Renal cortical epithelial cell (primary cell): Measurements from ENCODE around the gene TARS1. TPM values are rescaled to one million over a fixed set of nuclear protein-coding genes. Genes with fewer than 3 reads are reported as not detected.

ENCODE experiments used
- DNase-seq: peaks from one replicate; pipeline ENCODE4 v3.0.0-alpha.2; 2011; ENCODE audit warnings: low read depth
- total RNA-seq: library from RNA; depleted of rRNA; stranded (reverse); fragments of >200 nt; gene quantifications from 2 replicates; pipeline ENCODE4 v1.2.3, GENCODE V29; 2014

TARS1 gene
- total RNA-seq, 1 donor from 2014 or later: 257 TPM

DNA sequence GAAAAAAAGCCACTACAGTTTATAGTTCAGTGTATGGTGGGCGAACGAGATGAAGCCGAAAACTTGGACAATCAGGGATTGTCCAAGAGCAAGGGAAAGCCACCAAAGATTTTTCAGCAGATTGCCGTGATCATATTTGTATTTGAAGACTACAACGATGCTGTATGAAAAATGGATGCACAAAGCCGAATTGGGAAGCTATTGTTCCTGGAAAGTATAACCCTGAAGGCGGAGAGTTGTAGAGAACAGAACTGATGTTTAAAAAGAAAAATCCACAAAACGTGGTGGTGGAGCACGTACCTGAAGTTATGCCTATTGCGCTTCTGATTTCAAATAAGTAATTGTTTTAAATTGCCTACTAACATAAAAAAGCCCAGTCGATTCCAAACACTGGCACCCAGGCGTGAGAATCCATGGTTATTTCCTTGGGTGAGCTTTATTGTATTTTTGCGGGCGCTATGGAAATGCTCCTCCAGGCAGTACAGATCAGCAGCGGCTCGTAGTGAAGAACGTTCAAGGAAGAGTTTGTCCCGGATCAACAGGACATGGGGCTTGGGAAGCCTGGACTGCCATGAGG lies 772 bp upstream of the TARS1 start:
- DNase-seq: peak; percentile 37

DNA sequence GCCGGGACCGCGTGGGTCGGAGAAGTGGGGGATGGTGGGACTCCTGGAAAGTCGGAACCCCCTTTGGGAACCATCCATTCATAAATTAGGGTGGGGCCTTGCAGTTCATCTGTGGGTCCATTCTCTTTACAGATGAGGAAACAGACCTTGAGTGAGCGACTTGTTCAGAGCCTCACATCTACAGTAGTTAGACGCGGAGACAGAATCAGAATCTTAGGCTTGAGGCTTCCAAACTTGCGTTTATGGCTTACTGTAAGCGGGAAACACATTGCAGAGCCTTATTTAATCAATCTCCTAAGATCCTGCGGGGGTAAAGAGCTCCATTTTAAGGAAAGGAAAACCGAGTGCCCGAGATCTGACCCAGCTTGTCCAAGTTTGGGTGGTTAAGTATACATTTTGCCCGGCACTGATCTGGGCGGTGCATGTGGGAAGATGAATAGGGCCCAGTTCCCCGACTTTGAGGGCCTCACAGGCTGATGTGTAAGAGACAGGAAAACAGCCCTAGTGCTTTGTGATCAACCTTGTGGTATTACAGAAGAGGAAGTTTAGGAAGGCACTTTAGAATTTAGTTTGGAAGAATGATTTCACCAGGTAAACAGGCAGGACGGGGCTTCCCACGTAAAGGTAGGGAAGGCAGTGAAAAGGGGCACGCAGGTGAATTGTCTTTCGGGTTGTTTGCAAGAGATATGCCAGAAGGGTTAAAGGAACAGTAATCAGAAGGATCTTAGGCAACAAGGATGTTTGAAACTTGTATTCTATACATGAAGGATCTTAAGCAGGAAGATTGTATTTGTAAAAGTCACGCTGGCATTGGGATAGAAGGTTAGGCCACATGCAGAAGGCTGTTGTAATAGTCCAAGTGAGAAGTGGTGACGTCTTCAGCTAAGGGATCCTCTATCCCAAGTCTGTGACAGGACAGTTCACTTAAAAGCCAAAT lies 744 bp downstream of the TARS1 start:
- peak; percentile 55 for DNase-seq

DNA sequence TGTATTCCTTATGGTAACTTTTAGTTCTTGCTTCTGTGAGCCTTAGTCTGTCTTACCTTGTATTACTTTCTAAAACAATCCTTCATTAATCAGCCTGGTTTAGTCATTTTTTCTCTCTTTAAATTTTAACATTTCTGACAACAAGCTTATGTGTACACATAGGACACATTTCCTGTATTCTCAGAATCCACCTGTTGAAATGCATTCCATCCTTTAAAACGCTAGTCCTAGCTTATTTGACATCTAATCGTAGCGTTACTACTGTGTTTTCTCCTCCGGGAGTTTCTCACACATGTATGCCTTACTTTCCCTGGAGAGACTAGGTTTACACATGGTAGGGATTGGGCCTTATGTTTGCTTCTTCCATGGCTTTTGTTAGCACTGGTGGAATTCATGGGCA lies 3.8 kb downstream of the TARS1 start:
- no peak for DNase-seq

DNA sequence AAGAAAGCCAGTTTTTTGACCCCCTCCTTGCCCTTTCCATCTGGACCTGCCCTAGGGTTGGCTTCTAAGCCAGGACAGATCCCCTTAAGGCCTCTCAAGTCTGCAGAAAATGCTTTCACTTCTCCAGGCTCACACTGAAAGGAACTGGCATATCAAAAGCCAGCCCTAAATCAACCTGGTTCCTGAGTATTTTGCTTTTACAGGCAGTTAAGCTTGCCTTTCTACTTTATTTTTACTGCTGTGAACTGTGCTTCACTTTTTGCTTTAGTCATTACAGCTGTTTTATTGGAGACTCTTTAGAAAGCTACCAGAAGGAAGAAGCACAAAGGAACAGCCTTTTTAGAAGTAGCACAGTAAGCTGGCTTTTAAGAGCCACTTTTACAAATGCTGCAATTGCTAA lies 5.0 kb downstream of the TARS1 start:
- no peak for DNase-seq

DNA sequence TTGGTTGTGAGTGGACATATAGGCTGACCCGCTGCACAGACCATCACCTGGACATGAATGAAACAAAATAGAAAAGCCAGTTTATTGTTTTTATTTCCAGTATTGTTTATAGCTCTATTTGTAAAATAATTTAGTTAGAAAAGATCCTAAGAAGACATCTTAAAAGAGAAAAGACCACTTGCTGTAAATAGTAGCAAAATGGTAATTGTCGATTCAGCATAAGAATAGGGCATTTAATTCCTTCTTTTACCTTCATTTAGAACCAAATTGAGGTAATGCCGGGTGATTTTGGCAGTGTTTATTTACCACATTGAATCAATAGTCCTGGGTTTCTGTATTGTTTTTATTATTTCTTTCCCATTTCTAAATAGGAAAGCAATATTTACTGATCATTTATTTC lies 7.4 kb downstream of the TARS1 start:
- no peak for DNase-seq

DNA sequence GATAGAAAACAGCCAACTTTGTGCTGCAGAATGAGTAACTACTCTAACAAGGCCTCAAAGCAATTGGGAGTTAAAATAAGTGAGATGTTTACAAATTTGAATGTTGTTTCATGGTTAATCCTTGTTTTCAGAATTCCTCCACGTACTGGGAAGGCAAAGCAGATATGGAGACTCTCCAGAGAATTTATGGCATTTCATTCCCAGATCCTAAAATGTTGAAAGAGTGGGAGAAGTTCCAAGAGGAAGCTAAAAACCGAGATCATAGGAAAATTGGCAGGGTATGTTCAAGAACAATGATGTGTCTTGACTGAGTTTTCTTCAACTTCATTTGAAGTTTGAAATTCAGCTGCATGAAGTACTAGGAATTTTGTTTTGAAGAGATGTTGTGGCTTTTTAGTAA lies 16.4 kb downstream of the TARS1 start:
- DNase-seq: no peak

DNA sequence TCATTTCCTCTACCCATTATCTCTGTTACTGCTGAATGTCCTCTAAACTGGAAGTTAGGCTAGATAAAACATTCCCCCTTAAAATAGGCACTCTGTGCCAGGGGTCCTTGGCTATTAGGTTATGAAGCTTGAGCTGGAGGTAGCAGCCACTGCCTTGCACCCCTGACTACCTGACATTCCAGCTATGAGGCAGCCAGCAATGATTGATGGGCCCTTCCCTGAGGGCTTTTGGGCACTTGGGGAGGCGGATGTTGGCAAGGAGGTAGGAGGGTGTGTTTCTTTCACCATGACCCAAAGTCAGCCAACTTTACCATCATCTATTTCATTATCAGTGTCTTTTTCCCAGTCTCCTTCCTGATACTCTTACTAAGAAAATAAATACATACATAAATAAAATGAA lies 17.1 kb downstream of the TARS1 start:
- DNase-seq: no peak

DNA sequence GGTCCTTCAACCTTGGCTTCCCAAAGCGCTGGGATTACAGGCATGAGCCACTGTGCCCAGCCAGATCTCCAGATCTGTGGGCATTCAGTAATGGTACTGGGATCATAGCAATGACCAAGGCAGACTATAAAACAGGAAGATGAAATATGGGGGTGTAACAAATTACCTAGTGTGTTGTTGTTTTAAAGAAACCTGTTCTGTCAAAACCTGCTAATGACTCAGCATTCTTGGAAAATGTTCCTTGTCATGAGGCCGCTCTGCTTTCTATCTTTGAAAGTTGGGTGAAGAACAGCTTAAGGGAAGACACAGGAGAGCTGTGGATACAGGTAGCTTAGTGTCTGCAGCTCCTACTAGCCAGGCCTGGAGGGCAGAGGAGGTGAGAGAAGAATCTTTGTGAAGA lies 19.4 kb downstream of the TARS1 start:
- DNase-seq: no peak

DNA sequence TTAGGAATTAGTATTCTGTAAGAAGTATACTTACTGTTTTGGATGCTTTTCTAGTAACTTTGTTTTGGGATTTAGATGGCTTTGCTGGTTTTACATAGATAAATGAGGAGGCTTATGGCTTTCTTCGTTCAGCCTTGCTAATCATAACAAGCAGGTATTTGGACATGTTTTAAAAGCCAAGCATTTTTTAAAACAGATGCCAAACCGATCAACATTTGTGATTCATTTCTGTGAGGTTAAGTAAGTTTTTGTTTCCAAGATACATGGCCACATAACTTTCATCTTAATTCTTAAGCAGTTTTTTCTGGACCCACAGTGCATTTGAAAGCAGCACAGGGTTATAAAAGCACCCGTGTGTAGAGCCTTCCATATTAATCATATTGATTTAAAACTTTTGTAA lies 21.7 kb downstream of the TARS1 start:
- DNase-seq: no peak

DNA sequence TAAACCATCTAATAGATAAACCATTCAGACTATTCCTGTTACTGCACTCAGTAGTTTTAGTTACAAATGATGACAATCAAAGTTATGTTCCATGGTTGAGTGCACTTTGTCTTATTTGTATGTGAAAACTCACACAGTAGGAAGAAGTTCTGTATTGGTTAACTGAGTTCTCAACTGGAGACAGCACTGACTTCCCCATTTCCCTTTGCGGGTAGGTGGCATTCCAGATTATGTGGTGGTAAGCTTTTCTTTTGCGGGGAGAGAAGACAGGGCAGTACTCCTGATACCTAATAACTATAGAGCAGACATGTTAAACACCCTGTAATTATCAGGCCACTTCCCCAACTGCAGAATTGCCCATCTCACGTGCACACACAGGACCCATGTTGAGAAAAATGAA lies 24.4 kb downstream of the TARS1 start:
- no peak for DNase-seq

DNA sequence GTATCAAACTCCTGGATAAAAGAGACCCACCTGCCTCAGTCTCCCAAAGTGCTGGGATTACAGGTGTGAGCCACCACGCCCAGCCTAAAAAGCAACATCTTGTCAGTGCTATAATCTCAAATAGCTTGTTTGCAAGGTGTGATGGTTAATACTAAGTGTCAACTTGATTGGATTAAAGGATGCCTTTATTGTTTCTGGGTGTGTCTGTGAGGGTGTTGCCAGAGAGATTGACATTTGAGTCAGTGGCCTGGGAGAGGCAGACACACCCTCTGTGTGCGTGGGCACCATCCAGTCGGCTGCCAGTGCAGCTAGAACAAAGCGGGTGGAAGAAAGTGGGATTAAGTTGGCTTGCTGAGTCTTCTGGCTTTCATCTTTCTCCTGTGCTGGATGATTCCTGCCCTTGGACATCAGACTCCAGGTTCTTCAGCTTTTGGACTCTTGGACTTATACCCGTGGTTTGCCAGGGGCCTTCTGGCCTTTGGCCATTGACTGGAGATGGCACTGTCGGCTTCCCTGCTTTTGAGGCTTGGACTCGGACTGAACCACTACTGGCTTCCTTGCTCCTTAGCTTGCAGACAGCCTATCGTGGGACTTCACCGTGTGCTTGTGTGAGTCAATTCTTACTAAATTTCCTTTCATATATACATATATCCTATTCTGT lies 28.1 kb downstream of the TARS1 start:
- DNase-seq: no peak

DNA sequence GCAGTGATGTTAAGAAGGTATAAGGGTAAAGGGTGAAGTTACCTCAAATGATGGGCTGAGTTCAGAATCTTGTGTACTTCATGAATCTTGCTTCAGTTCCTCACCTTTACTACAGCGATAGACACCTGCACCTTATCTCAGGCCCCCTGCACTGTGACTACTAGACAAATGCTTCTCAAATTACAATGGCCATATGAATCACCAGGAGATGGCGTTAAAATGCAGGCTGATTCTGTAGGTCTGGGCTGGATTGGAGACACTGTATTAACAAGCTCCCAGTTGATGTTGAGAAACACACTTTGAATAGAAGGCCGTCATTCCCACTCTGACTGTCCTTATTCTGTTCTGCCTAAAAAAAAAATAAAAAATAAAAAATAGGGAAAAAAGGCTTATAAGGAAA lies 29.8 kb downstream of the TARS1 start:
- peak; percentile 38 for DNase-seq

DNA sequence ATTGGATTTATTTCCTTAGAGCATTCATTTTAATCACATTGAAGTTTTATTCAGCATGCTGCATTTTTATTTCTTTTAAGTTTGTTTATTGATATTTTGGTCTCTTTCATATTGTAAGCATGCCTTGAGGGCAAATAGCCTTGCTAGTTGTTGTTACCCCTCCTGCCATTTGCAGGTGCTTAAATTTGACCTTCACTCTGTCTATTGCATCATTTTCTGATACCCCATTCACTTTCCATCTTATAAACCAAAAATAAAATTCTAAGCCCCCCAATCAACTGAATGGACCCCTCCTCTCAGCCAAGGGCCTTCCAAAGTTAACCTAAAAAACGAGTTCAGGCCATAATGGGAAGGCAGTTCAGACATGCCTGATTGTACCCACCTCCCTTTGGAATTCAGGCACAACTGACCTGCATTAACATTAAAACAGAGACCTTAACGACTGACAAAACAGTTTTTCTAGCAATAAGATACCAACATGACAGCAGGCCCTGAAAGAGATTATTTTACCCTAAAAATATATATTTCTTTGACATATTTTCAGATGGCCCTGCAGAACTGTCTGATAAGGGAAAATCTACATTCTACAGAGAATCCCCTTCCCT lies 32.1 kb downstream of the TARS1 start:
- DNase-seq: no peak

DNA sequence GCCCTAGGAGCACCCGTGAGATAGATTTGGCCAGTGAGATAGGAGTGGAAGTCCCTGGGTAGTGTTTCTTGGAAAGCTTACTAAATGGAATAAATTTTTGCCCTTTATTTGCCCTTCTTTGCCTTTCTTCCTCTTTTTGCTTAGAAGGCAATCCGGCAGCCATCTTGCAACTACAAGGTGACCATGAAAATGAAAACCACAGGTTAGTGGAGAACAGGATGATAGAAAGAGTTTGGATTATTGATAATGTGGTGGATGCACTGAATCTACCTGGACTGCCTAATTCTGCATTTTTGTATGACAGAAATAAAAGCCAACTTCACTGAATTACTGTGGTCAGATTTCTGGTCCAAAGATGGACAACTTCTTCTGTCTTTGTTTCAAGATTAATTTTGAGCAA lies 33.2 kb downstream of the TARS1 start:
- DNase-seq: no peak

DNA sequence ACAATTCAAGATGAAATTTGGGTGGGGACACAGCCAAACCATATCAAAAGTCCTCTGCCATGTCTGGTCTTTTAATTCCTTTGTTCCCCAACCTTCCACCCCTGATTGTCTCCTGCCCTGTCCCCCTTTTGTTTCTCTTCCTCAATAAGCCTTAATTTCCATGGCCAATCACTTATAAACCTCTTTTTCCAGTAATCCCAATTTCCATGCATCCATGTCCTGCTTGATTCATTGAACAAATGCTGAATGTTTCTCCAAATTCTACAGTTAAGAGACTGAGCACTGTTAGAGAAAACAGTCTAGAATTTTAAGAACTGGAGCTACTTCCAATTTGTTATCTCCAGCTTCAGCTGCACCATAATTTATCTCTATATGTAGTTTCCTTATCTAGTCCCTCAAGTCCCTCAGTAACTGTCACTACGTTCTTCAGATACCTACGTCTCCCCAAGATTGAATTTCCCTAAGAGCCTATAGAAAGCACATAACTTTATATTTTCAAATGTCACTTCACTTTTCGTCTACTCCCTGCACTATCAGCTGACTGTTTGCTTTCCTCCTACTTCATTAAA lies 34.2 kb downstream of the TARS1 start:
- DNase-seq: no peak

DNA sequence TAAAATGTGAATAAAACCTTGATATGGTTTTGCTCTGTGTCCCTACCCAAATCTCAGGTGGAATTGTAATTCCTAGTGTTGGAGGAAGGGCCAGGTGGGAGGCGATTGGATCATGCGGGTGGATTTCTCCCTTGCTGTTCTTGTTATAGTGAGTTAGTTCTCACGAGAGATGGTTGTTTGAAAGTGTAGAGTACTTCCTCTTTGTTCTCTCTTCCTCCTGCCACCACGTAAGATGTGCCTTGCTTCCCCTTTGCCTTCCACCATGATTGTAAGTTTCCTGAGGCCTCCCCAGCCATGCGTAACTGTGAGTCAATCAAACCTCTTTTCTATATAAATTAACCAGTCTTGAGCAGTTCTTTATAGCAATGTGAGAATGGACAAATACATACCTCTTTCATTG lies 34.9 kb downstream of the TARS1 start:
- no peak for DNase-seq

DNA sequence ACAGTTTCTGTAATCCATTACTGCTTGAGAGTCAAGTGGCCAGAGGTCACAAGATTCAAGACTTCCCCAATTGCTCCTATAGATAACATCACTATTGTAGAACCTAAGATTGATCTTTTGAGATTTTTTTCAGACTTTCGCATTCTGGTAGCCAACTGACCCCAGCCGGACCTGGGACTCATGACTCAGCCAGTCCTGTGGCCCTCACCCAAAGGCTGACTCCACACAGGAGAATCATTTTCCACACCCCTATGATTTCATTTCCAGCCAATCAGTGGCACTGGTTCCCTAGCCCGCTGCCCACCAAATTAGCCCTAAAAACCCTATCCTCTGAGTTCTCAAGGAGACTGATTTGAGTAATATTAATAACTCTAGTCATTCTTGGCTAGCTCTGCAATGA lies 36.2 kb downstream of the TARS1 start:
- no peak for DNase-seq

DNA sequence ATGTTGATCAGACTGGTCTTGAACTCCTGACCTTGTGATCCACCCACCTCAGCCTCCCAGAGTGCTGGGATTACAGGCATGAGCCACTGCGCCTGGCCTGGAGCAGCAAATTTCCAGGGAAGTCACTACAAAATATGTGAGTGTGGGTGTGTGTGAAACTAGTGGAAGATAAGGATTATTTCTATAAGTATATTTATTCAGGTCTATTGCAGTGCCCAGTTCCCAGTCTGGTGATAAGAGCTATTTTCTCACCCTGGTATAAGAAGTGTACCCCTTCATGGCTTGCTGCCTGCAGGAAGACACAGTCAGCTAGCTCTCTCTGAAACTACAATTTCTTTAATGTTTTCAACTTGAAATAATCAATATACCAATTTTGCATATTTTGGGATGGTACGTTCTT lies 37.1 kb downstream of the TARS1 start:
- DNase-seq: no peak

DNA sequence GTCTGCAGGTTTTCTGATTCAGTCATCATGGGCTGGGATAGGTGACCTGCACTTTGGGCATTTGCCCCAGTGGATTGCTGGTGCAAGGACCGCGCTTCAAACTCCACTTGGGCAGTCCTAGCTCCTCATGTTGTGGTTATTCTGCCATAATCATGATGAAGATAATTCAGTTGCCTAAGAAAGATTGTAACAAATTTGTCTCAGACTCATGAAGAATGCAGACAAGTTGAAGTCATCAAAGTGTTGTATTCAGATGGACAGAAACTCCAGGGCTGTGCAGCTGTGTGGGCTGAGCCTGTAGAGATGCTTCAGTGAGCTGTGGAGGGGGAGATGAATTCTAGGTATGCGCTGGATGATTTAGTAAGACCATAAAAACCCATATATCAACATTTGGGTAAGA lies 38.5 kb downstream of the TARS1 start:
- DNase-seq: peak; percentile 21

DNA sequence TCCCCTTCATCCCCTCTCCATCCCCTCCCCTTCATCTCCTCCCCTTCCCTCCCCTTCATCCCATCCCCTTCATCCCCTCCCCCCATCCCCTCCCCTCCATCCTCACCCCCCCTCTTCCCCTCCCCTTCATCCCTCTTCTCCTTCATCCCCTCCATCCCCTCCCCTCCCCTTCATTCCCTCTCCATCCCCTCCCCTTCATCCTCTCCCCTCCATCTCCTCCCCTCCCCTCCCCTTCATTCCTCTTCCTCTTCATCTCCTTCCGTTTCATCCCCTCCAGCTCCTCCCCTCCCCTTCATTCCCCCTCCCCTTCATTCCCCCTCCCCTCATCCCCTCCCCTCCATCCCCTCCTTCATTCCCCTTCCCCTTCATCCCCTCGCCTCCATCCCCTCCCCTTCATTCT lies 40.1 kb downstream of the TARS1 start:
- DNase-seq: no peak

DNA sequence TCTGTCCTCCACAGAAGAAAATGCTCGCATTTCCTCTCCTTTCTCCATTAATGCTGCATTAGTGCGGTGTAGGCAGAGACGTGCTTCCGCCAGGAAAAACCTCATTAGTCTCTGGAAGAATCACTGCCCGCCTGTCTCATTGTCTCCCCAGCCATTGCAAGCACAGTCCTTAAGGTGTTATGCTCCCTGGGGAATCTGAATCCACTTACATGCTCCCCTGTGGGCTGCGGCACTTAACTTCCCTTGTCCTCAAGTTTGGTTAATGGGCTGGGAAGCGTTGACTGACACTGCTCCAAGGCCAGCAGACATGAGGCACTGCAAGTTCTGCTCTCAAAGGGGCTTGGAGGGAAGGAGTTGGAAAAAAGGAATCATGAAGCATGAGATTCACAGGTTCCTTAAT lies 41.6 kb downstream of the TARS1 start:
- no peak for DNase-seq

DNA sequence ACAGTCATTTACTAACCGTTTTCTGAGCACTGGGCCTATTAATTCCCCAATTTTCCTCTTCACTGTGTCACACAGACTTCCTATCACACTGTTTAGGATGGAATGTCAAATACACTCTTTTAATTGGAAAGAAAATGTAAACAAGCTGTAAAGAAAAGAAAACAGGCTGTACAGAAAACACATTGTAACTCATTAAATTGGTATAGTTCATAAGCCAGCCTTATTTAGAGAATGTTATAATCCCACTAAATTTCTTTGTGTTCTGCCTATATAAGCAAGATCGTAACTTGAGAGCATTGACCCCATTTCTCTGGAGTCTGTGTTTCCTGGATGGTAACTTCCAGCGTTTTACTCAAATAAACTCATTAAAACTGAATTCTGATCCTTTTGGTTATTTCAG lies 46.5 kb downstream of the TARS1 start:
- no peak for DNase-seq
